ENCODE data around the gene TNFRSF8. TPM values are rescaled to one million over a fixed set of nuclear protein-coding genes. Genes with fewer than 3 reads are reported as not detected.

Gene TNFRSF8
- total and polyA plus RNA-seq, 9 donors: 0.17 to 10.9 (median 0.45) TPM

- 87 to 91% (median 91%) methylated on average over 10 of the region's 10 CpGs for WGBS, 3 donors
- no peaks in the 10 kb centered on the region for H3K27me3 ChIP-seq
Observed at GRCh38 chr1:12095452-12096263, 32.6 kb downstream of the TNFRSF8 start.

DNA sequence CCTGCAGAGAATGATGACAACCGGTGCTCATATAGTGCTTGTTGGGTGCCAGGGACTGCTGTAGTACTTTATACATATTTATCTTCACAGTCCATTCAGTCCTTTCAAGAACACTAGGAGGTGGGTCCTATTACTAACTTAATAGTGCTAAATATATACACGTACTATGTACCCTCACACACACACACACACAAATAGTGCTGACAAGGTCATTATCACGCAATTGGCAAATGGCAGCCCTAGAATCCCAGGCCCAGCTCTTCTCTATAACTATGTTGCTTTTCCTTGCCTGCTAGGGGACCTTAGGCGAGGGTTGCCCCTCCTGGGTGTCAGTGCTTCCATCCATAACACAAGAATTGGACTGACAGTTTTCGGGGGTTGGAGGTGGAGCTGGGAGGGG, 33.5 kb downstream of the TNFRSF8 start:
- H3K27me3 ChIP-seq: no peaks in the 10 kb centered on the region
- no peaks in the 10 kb centered on the region for H3K9me3 ChIP-seq
- intact Hi-C loops (cut with DNase I): loop anchor here in 1 of 4 donors (10.0 kb wide), 1 partner anchor 242 kb away; the partner anchor contains the start of gene NPPB
- H3K27ac ChIP-seq: no peak overlapping the region
- TF ChIP-seq POLR2A (IDR thresholded peaks at IDR 0.05) (no peak), EP300 (IDR thresholded peaks at IDR 0.05) (no peak), CTCF (IDR thresholded peaks at IDR 0.05) (no peak)
- 88 to 91% (median 90%) methylated on average over 5 of the region's 5 CpGs for WGBS, 3 donors
- no peak overlapping the region for H3K4me3 ChIP-seq
- no peaks in the 10 kb centered on the region for H3K36me3 ChIP-seq
- H3K4me1 ChIP-seq (ENCODE audit: insufficient read depth): no peaks in the 10 kb centered on the region
- no peak for DNase-seq

More at GRCh38 chr1:12095452-12096263, 32.6 kb downstream of the TNFRSF8 start:
- H3K27ac ChIP-seq: no peak overlapping the region
- no peaks in the 10 kb centered on the region for H3K36me3 ChIP-seq
- no peaks in the 10 kb centered on the region for H3K4me1 ChIP-seq (ENCODE audit: insufficient read depth)
- TF ChIP-seq CTCF (IDR thresholded peaks at IDR 0.05) (no peak), EP300 (IDR thresholded peaks at IDR 0.05) (no peak), POLR2A (IDR thresholded peaks at IDR 0.05) (no peak)
- intact Hi-C loops (cut with DNase I): loop anchor here in 1 of 4 donors (10.0 kb wide), 1 partner anchor 241 kb away; the partner anchor contains the start of gene NPPB
- H3K4me3 ChIP-seq: no peak overlapping the region
- H3K9me3 ChIP-seq: no peaks in the 10 kb centered on the region
- DNase-seq: no peak

DNA sequence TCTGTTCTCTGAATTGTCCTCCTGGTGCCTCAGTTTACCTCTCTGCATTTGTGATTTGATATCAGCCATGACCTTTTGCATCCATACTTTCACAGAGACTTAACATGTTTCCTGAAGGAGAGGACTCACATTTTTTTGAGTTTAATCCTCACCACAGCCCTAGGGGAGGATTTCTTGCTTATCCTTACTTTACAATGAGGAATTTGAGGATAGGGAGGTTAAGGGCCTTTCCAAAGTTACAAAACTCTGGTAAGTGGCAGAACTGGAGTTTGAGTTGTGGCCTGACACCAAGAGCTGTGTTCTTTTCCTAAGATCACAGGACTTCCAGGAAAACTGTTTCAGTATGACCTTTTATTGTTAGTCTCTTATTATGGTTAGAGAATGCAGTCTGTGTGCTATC, 34.2 kb downstream of the TNFRSF8 start:
- no peaks in the 10 kb centered on the region for H3K36me3 ChIP-seq
- H3K27me3 ChIP-seq: no peaks in the 10 kb centered on the region
- H3K9me3 ChIP-seq: no peaks in the 10 kb centered on the region
- TF ChIP-seq EP300 (IDR thresholded peaks at IDR 0.05): no peak
- no peak for TF ChIP-seq POLR2A (IDR thresholded peaks at IDR 0.05)
- TF ChIP-seq CTCF (IDR thresholded peaks at IDR 0.05): no peak
- H3K4me3 ChIP-seq: no peak overlapping the region
- no peak overlapping the region for H3K27ac ChIP-seq
- DNase-seq: no peak
- intact Hi-C loops (cut with DNase I): loop anchor here in 1 of 4 donors (10.0 kb wide), 1 partner anchor 243 kb away; the partner anchor contains the start of gene NPPB
- H3K4me1 ChIP-seq (ENCODE audit: insufficient read depth): no peaks in the 10 kb centered on the region

GRCh38 chr1:12098786-12099185, 35.7 kb downstream of the TNFRSF8 start:
- no peaks in the 10 kb centered on the region for H3K9me3 ChIP-seq
- H3K27ac ChIP-seq: no peak overlapping the region
- no peak overlapping the region for H3K4me3 ChIP-seq
- 68 to 72% (median 71%) methylated on average over 1 of the region's 1 CpG for WGBS, 3 donors
- no peak for DNase-seq
- H3K27me3 ChIP-seq: no peaks in the 10 kb centered on the region
- H3K36me3 ChIP-seq: no peaks in the 10 kb centered on the region
- H3K4me1 ChIP-seq (ENCODE audit: insufficient read depth): no peaks in the 10 kb centered on the region
- TF ChIP-seq POLR2A (IDR thresholded peaks at IDR 0.05) (no peak), CTCF (IDR thresholded peaks at IDR 0.05) (no peak), EP300 (IDR thresholded peaks at IDR 0.05) (no peak)
- intact Hi-C loops (cut with DNase I): loop anchor here in 1 of 4 donors (10.0 kb wide), 1 partner anchor 244 kb away; the partner anchor contains the start of gene NPPB
